Measurements from ENCODE around the gene SUPT3H.

SUPT3H gene

DNA sequence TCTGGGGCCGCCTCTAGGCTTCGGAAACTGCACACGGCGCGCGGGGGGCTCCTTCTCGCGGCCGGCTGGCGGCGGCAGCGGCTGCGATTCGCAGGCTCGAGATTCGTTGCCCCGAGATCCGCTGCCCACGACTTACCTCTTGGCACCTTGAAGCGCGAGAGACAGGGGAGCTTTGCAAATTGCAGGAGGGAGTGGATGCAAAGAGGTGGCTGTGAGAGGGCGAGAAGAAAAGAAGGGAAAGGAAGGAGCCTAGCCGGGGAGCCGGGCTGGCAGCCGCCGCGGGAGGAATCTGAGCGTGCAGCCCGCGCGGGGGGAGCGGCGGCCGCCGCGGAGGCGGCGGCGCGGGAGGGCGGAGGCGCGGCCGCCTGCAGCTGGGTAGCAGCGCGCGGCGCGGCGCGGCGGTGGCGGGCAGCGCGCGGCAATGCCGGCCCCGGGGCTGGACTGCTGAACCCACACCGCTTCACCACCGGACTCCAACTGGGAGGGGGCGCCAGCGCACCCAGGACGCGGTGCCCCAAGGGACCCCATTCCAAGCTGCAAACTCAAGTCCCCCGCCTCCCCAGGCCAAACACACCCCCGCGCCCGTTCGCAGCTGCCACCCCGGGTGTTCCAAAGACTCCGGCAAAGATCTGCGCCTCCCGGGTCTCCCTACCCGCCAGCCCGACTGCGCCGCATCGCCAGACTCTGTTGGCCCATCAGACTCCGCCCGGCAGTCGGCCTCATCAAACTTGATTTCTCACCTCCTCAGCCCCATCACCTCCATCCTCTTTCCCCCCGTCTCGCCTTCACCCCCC, 44.2 kb upstream of the SUPT3H start:
- peak; percentile 73 for DNase-seq (ENCODE audit: low read depth)
- peak overlapping the region; percentile 95 for H3K4me3 ChIP-seq (ENCODE audit: low read depth, low read length)
- TF ChIP-seq, protein P1, sequence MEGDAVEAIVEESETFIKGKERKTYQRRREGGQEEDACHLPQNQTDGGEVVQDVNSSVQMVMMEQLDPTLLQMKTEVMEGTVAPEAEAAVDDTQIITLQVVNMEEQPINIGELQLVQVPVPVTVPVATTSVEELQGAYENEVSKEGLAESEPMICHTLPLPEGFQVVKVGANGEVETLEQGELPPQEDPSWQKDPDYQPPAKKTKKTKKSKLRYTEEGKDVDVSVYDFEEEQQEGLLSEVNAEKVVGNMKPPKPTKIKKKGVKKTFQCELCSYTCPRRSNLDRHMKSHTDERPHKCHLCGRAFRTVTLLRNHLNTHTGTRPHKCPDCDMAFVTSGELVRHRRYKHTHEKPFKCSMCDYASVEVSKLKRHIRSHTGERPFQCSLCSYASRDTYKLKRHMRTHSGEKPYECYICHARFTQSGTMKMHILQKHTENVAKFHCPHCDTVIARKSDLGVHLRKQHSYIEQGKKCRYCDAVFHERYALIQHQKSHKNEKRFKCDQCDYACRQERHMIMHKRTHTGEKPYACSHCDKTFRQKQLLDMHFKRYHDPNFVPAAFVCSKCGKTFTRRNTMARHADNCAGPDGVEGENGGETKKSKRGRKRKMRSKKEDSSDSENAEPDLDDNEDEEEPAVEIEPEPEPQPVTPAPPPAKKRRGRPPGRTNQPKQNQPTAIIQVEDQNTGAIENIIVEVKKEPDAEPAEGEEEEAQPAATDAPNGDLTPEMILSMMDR (conservative IDR thresholded peaks at IDR 0.05; ENCODE audit: low read depth, low read length), result peak; percentile 58

- peak; percentile 43 for DNase-seq (ENCODE audit: low read depth)
- H3K4me3 ChIP-seq (ENCODE audit: low read depth, low read length), result peak overlapping the region; percentile 95
- TF ChIP-seq, protein P1 (conservative IDR thresholded peaks at IDR 0.05; ENCODE audit: low read depth, low read length), result no peak
These were observed 43.4 kb upstream of the SUPT3H start for GRCh38 chr6:45420909-45421708.

- peak; percentile 77 for DNase-seq (ENCODE audit: low read depth)
- TF ChIP-seq, protein P1 (conservative IDR thresholded peaks at IDR 0.05; ENCODE audit: low read depth, low read length), result no peak
- H3K4me3 ChIP-seq (ENCODE audit: low read depth, low read length), result peak overlapping the region; percentile 95
These were observed 42.6 kb upstream of the SUPT3H start for GRCh38 chr6:45420083-45420908.

GRCh38 chr6:45419571-45420082, 41.9 kb upstream of the SUPT3H start:
- DNase-seq (ENCODE audit: low read depth), result peak; percentile 63
- peak overlapping the region; percentile 95 for H3K4me3 ChIP-seq (ENCODE audit: low read depth, low read length)
- TF ChIP-seq, protein P1 (conservative IDR thresholded peaks at IDR 0.05; ENCODE audit: low read depth, low read length), result peak; percentile 48

GRCh38 chr6:45417436-45417835, 39.7 kb upstream of the SUPT3H start:
- DNase-seq (ENCODE audit: low read depth), result no peak
- H3K4me3 ChIP-seq (ENCODE audit: low read depth, low read length), result no peak overlapping the region
- TF ChIP-seq, protein P1 (conservative IDR thresholded peaks at IDR 0.05; ENCODE audit: low read depth, low read length), result no peak

GRCh38 chr6:45416700-45417099, 39.0 kb upstream of the SUPT3H start:
- TF ChIP-seq, protein P1 (conservative IDR thresholded peaks at IDR 0.05; ENCODE audit: low read depth, low read length), result no peak
- no peak overlapping the region for H3K4me3 ChIP-seq (ENCODE audit: low read depth, low read length)
- DNase-seq (ENCODE audit: low read depth), result no peak
